HG02973 (cell line): ENCODE data around the gene CD207.
"Not testable (repeated sequence)": the region's sequence is repeated elsewhere in the genome, so short reads cannot be mapped to it uniquely, and the experiment has no call there.

Experiments used
- ATAC-seq: cut with Tn5 transposase; IDR thresholded peaks from one replicate; pipeline ENCODE4 v1.9.1; 2021; ENCODE audit warnings: moderate library complexity; ENCODE audit not compliant: unreplicated experiment

Gene CD207

GRCh38 chr2:70835643-70836042, at the start of gene CD207:
Gene CD207, minus strand, starts transcription at chr2:70835816. Its CDS starts 40 bp downstream, at chr2:70835776.
- ATAC-seq: no peak

- not testable (repeated sequence) for ATAC-seq
Observed at GRCh38 chr2:70878543-70878942, 42.9 kb upstream of the CD207 start.

GRCh38 chr2:70876138-70876537, 40.5 kb upstream of the CD207 start:
- not testable (repeated sequence) for ATAC-seq

- ATAC-seq: no peak
Observed at GRCh38 chr2:70873541-70873940, 37.9 kb upstream of the CD207 start.

GRCh38 chr2:70871398-70872211, 36.0 kb upstream of the CD207 start:
- peak; percentile 78 for ATAC-seq

GRCh38 chr2:70870790-70871189, 35.2 kb upstream of the CD207 start:
- no peak for ATAC-seq

- no peak for ATAC-seq
Observed at GRCh38 chr2:70868970-70869369, 33.4 kb upstream of the CD207 start.

- peak; percentile 58 for ATAC-seq
Observed at GRCh38 chr2:70861777-70862625, 26.4 kb upstream of the CD207 start.

GRCh38 chr2:70855667-70856066, 20.1 kb upstream of the CD207 start:
- ATAC-seq: no peak

GRCh38 chr2:70854411-70854810, 18.8 kb upstream of the CD207 start:
- ATAC-seq: no peak

GRCh38 chr2:70852824-70853223, 17.2 kb upstream of the CD207 start:
- no peak for ATAC-seq

- ATAC-seq: peak; percentile 51
Observed at GRCh38 chr2:70851704-70852103, 16.1 kb upstream of the CD207 start.

- no peak for ATAC-seq
Observed at GRCh38 chr2:70850925-70851324, 15.3 kb upstream of the CD207 start.

GRCh38 chr2:70842401-70842800, 6.8 kb upstream of the CD207 start:
- no peak for ATAC-seq

GRCh38 chr2:70837980-70838925, 2.6 kb upstream of the CD207 start:
- ATAC-seq: no peak

- ATAC-seq: no peak
Observed at GRCh38 chr2:70834881-70835280, 735 bp downstream of the CD207 start.

- ATAC-seq: no peak
Observed at GRCh38 chr2:70834106-70834505, 1.5 kb downstream of the CD207 start.

GRCh38 chr2:70833246-70833645, 2.4 kb downstream of the CD207 start:
- no peak for ATAC-seq

GRCh38 chr2:70832386-70832785, 3.2 kb downstream of the CD207 start:
- ATAC-seq: no peak

GRCh38 chr2:70831861-70832260, 3.8 kb downstream of the CD207 start:
- no peak for ATAC-seq

- no peak for ATAC-seq
Observed at GRCh38 chr2:70830366-70830765, 5.2 kb downstream of the CD207 start.
